ENCODE measurements around the gene ADAMTSL4. TPM values are rescaled to one million over a fixed set of nuclear protein-coding genes. Genes with fewer than 3 reads are reported as not detected.

The ADAMTSL4 gene
- total RNA-seq, 6 experiments from 2014 or later: 20.5 to 35.2 (median 31.5) TPM

GRCh38 chr1:150555198-150555970, 6.2 kb downstream of the ADAMTSL4 start:
- DNase-seq (no peak), ATAC-seq (no peak)
- no peaks in the 10 kb centered on the region for H3K27me3 ChIP-seq
- H3K4me3 ChIP-seq: no peak overlapping the region
- TF ChIP-seq POLR2A (IDR thresholded peaks at IDR 0.05) (no peak), CTCF (IDR thresholded peaks at IDR 0.05) (no peak)
- H3K36me3 ChIP-seq: peaks cover 0 to 10% (median 0%) of the 10 kb centered on the region in 4 donors
- no peaks in the 10 kb centered on the region for H3K9me3 ChIP-seq
- no peak overlapping the region for H3K27ac ChIP-seq
- 73% methylated on average over 4 of the region's 19 CpGs for WGBS (ENCODE audit: insufficient coverage, low coverage, low lambda C conversion rate, missing lambda C conversion rate)
- peaks cover 0 to 40% (median 13%) of the 10 kb centered on the region in 4 donors for H3K4me1 ChIP-seq
- intact Hi-C loops (cut with DNase I): no loop called here

DNA sequence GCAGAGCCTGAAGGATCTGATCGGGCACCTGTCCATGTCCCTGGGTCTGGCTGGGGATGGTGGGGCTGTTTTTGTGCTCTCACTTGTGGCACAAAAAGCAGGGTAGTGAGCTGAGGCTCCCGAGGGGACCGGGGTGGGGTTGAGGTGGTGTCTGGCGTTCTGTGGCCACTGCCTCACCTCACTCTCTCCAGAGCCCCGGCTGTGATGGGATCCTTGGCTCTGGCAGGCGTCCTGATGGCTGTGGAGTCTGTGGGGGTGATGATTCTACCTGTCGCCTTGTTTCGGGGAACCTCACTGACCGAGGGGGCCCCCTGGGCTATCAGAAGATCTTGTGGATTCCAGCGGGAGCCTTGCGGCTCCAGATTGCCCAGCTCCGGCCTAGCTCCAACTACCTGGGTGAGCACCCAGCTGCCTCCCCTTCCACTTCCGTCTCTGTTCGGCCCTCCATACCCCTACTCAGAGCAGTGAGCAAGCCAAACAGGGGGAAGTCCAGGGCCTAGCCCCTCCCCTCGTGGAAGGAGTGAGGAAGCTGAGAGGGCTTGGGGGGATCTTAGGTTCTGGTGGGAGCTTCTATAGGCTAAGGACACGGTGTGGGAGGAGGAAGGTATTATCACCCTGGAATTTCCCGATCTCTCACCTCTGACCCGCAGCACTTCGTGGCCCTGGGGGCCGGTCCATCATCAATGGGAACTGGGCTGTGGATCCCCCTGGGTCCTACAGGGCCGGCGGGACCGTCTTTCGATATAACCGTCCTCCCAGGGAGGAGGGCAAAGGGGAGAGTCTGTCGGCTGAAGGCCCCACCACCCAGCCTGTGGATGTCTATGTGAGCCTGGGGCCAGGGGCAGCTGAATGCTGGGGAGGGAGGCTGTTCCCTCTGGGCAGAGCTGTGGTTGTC, 7.0 kb downstream of the ADAMTSL4 start:
- TF ChIP-seq CTCF (IDR thresholded peaks at IDR 0.05) (no peak), POLR2A (IDR thresholded peaks at IDR 0.05) (no peak)
- peaks cover 0 to 10% (median 0%) of the 10 kb centered on the region in 4 donors for H3K36me3 ChIP-seq
- H3K4me1 ChIP-seq: peaks cover 0 to 37% (median 14%) of the 10 kb centered on the region in 4 donors
- no peak overlapping the region for H3K4me3 ChIP-seq
- no peak overlapping the region for H3K27ac ChIP-seq
- ATAC-seq: no peak
- no peaks in the 10 kb centered on the region for H3K27me3 ChIP-seq
- intact Hi-C loops (cut with DNase I): no loop called here
- H3K9me3 ChIP-seq: no peaks in the 10 kb centered on the region
- WGBS (ENCODE audit: insufficient coverage, low coverage, low lambda C conversion rate, missing lambda C conversion rate): 74% methylated on average over 11 of the region's 26 CpGs
- DNase-seq: no peak

- intact Hi-C loops (cut with DNase I): no loop called here
- H3K9me3 ChIP-seq: no peaks in the 10 kb centered on the region
- WGBS (ENCODE audit: insufficient coverage, low coverage, low lambda C conversion rate, missing lambda C conversion rate): 89% methylated on average over 6 of the region's 26 CpGs
- peaks cover 0 to 10% (median 0%) of the 10 kb centered on the region in 4 donors for H3K36me3 ChIP-seq
- H3K27me3 ChIP-seq: no peaks in the 10 kb centered on the region
- TF ChIP-seq CTCF (IDR thresholded peaks at IDR 0.05): no peak
- TF ChIP-seq POLR2A (IDR thresholded peaks at IDR 0.05): no peak
- peaks cover 0 to 32% (median 13%) of the 10 kb centered on the region in 4 donors for H3K4me1 ChIP-seq
- no peak for ATAC-seq
- no peak overlapping the region for H3K4me3 ChIP-seq
- DNase-seq: no peak
- no peak overlapping the region for H3K27ac ChIP-seq
Observed at GRCh38 chr1:150557065-150557600, 7.9 kb downstream of the ADAMTSL4 start.

DNA sequence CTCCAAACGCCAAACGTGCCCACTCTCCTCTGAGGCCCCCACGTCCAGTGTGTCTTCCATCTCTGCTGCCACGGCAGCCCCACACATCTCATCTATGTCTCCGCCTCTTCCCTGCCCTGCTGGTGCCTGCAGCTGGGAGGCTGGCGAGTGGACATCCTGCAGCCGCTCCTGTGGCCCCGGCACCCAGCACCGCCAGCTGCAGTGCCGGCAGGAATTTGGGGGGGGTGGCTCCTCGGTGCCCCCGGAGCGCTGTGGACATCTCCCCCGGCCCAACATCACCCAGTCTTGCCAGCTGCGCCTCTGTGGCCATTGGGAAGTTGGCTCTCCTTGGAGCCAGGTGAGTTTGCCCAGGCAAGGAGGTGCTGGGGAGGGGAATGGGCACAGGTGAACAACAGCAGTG, 8.6 kb downstream of the ADAMTSL4 start:
- TF ChIP-seq CTCF (IDR thresholded peaks at IDR 0.05) (no peak), POLR2A (IDR thresholded peaks at IDR 0.05) (no peak)
- H3K4me1 ChIP-seq: peaks cover 0 to 32% (median 16%) of the 10 kb centered on the region in 4 donors
- peaks cover 0 to 10% (median 0%) of the 10 kb centered on the region in 4 donors for H3K36me3 ChIP-seq
- H3K9me3 ChIP-seq: no peaks in the 10 kb centered on the region
- DNase-seq (no peak), ATAC-seq (no peak)
- H3K27me3 ChIP-seq: no peaks in the 10 kb centered on the region
- intact Hi-C loops (cut with DNase I): no loop called here
- H3K4me3 ChIP-seq: no peak overlapping the region
- no CpG with 5 or more reads among the region's 15 CpGs for WGBS (ENCODE audit: insufficient coverage, low coverage, low lambda C conversion rate, missing lambda C conversion rate)
- no peak overlapping the region for H3K27ac ChIP-seq
